ENCODE measurements around the gene TIA1.
"Not testable (repeated sequence)": the region's sequence is repeated elsewhere in the genome, so short reads cannot be mapped to it uniquely, and the experiment has no call there.

TIA1 gene

GRCh38 chr2:70223305-70223704 lies 25.1 kb downstream of the TIA1 start:
- not testable (repeated sequence) for DNase-seq (ENCODE audit: low read depth in 2 of 2)

- DNase-seq (ENCODE audit: low read depth in 2 of 2), result no peak
Observed at GRCh38 chr2:70214953-70215549, 33.4 kb downstream of the TIA1 start.

- no peak for DNase-seq (ENCODE audit: low read depth in 2 of 2)
Observed at GRCh38 chr2:70214365-70214764, 34.1 kb downstream of the TIA1 start.

- no peak for DNase-seq (ENCODE audit: low read depth in 2 of 2)
Observed at GRCh38 chr2:70212298-70212932, 36.0 kb downstream of the TIA1 start.

- no peak for DNase-seq (ENCODE audit: low read depth in 2 of 2)
Observed at GRCh38 chr2:70211595-70211994, 36.8 kb downstream of the TIA1 start.

- DNase-seq (ENCODE audit: low read depth in 2 of 2), result no peak
Observed at GRCh38 chr2:70204452-70204851, 44.0 kb downstream of the TIA1 start.

- no peak for DNase-seq (ENCODE audit: low read depth in 2 of 2)
Observed at GRCh38 chr2:70203086-70203485, 45.3 kb downstream of the TIA1 start.

- DNase-seq (ENCODE audit: low read depth in 2 of 2), result no peak
Observed at GRCh38 chr2:70202236-70202806, 46.1 kb downstream of the TIA1 start.

GRCh38 chr2:70201831-70202230 lies 46.6 kb downstream of the TIA1 start:
- no peak for DNase-seq (ENCODE audit: low read depth in 2 of 2)

GRCh38 chr2:70201225-70201768 lies 47.1 kb downstream of the TIA1 start:
- DNase-seq (ENCODE audit: low read depth in 2 of 2), result no peak

- DNase-seq (ENCODE audit: low read depth in 2 of 2), result no peak
Observed at GRCh38 chr2:70199320-70199864, 49.0 kb downstream of the TIA1 start.

- DNase-seq (ENCODE audit: low read depth in 2 of 2), result no peak
Observed at GRCh38 chr2:70192516-70192915, 55.9 kb downstream of the TIA1 start.

GRCh38 chr2:70191244-70191735 lies 57.1 kb downstream of the TIA1 start:
- no peak for DNase-seq (ENCODE audit: low read depth in 2 of 2)

GRCh38 chr2:70190418-70191243 lies 57.8 kb downstream of the TIA1 start, which contains the start of gene C2orf42:
Gene C2orf42 (minus strand): TSS chr2:70191019. CDS start chr2:70181985, 9,034 bp downstream.
- DNase-seq (ENCODE audit: low read depth in 2 of 2), result peak; percentile 91 to 93

GRCh38 chr2:70188460-70188859 lies 60.0 kb downstream of the TIA1 start:
- no peak for DNase-seq (ENCODE audit: low read depth in 2 of 2)

- not testable (repeated sequence) for DNase-seq (ENCODE audit: low read depth in 2 of 2)
Observed at GRCh38 chr2:70187170-70187569, 61.3 kb downstream of the TIA1 start.

- DNase-seq (ENCODE audit: low read depth in 2 of 2), result no peak
Observed at GRCh38 chr2:70182689-70183088, 65.7 kb downstream of the TIA1 start.

GRCh38 chr2:70181363-70181956 lies 67.0 kb downstream of the TIA1 start:
- no peak for DNase-seq (ENCODE audit: low read depth in 2 of 2)

- DNase-seq (ENCODE audit: low read depth in 2 of 2), result no peak
Observed at GRCh38 chr2:70173520-70173919, 74.9 kb downstream of the TIA1 start.

- not testable (repeated sequence) for DNase-seq (ENCODE audit: low read depth in 2 of 2)
Observed at GRCh38 chr2:70169654-70170245, 78.7 kb downstream of the TIA1 start.

- no peak for DNase-seq (ENCODE audit: low read depth in 2 of 2)
Observed at GRCh38 chr2:70161069-70161534, 87.3 kb downstream of the TIA1 start.

Measured in stimulated activated CD8-positive, alpha-beta memory T cell treated with anti-CD3 and anti-CD28 coated beads, Interleukin-7, amount 100 ng/mL, for 1 hour (primary cell).